Stimulated activated naive CD4-positive, alpha-beta T cell treated with Interleukin-2 at 50 U/mL for 16 hours (primary cell): ENCODE data around the gene STUB1.
A peak's percentile ranks its signal among the peaks of the same experiment; 100 is the strongest.

Source experiments
- DNase-seq: peaks from one replicate; lab custom pipeline; 2025; lab: John Stamatoyannopoulos, UW

STUB1 gene

DNA sequence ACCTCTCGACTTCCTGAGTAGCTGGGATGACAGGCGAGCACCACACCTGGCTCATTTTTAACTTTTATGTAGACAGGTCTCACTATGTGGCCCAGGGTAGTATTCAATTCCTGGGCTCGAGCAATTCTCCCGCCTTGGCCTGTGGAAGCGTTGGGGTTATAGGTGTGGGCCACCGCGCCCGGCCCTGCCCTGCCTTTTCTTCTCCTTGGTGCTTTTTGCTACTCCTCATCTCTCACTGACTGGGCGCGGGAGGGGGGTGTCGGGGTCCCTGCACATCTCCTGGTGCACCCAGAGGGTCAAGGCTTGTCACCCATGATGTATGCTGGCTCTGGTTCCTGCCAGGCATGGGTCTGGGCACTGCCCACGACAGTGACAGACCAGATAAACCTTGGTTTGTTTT lies 35.7 kb upstream of the STUB1 start:
- DNase-seq = no peak

DNA sequence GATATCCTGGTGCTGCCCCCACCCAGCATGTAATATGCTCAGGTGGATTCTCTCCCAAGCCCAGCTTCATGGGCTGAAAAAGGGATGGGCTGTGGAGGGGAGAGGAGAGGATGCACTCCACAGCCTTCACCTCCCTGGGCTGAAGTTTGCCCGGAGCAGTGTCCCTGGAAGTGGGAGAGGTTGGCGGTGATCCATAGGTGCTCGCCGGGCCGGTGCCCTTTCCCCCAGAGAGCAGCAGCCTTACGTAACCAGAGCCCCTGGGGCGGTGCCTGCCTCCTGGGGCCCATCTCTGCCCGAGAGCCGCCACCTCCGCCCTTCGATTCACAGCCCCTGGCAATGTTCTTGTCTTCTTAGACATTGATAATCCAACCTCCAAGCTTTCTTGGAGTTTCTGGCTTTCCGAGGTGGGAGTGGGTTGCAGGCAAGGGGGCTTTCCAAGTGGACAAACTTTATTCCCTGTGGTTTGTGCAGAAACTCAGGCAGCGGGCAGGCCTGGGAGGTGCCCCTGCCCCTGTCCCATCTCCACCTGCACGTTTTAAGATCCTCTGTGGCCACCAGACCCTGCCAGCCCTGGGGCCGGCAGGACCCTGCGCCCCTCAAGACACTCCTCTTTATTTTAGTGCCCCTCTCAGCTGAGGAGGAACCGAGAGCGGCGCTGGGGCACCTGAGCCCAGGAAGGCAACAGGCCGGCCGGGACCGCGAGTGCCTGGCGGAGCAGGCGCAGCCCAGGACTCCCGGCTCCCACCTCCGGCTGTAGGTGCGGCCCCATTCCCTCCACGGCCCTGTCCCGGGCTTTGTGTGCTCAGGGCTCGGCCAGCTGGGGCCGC lies 34.1 kb upstream of the STUB1 start:
- DNase-seq = no peak

DNA sequence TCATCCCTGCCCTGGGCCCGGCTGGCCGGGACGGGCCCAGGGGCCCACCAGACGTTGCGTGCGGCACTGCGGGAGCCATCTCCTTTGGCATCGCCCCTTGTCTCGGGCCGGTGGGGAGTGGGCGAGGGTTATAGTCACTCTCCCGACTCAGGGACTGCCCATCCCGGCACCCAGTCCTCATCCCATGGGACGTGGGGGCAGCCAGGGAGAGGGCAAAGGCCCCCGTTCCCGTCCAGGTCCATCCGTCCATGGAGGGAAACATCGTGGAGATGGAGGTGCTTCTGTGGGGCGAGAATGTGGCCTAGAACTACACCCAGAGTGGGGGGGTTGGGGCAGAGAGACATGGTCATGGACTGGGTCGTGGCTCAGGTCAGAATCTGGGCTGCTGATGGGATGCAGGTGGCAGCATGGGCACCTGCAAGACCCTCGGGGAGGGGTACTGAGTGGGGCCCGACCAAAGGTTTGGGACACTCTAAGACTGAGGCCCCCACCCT lies 33.5 kb upstream of the STUB1 start:
- no peak for DNase-seq

DNA sequence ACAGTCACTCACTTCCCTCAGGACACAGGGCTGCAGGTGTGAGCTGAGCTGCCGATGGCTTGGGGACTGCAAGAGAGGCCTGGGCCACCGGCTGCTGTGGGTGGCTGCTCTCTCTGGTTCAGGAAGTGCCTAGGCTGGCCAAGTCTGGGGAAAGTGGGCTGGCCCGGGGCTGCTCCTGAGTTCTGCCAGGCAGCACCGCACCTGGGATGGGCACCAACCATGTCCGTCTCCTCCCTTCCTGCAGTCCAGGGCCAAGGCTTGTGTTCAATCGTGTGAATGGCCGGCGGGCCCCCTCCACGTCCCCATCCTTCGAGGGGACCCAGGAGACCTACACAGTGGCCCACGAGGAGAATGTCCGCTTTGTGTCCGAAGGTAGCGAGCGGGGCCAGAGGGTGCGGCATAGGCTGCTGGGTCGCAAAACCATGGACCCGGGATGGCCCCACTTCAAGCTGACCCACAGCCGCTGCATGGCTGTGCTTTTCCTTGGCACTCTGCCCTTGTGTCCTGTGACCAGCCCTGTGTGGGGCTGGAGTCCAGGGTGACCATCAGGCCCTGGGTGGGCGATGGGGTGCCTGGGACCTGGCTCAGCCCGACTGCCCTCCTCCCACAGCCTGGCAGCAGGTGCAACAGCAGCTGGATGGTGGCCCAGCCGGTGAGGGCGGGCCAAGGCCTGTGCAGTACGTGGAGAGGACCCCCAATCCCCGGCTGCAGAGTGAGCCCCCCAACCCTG lies 32.9 kb upstream of the STUB1 start:
- no peak for DNase-seq

DNA sequence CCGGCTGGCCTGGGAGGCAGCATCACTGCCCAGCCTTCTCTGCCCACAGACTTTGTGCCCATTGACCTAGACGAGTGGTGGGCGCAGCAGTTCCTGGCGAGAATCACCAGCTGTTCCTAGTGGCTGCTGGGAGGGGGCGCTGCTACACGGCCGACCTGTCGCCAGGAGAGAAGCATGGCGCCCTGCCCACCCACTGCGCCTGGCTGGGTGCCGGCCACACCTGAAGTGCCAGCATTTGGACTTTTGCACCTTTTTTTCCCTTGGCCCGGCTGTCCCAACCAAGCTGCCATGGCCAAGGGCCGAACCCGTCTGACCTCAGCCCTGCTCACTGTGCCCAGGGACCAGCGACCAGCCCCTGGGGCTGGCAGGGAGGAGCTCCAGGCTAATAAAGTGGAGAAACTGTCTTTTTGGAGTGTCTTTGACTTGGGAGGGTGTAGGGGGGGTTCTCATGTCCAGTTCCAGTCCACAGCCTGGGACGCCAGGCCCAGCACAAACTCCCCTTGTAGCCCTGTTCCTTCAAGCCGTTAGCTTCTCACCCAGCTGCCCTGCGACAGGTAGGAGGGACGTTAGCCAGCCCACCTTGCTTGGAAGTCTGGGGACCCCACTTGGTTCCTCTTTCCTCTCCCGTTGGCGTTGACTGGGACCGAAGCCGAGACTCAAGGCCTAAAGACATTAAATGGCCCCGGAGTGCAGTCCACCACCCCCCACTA lies 32.0 kb upstream of the STUB1 start:
- peak; percentile 46 for DNase-seq

DNA sequence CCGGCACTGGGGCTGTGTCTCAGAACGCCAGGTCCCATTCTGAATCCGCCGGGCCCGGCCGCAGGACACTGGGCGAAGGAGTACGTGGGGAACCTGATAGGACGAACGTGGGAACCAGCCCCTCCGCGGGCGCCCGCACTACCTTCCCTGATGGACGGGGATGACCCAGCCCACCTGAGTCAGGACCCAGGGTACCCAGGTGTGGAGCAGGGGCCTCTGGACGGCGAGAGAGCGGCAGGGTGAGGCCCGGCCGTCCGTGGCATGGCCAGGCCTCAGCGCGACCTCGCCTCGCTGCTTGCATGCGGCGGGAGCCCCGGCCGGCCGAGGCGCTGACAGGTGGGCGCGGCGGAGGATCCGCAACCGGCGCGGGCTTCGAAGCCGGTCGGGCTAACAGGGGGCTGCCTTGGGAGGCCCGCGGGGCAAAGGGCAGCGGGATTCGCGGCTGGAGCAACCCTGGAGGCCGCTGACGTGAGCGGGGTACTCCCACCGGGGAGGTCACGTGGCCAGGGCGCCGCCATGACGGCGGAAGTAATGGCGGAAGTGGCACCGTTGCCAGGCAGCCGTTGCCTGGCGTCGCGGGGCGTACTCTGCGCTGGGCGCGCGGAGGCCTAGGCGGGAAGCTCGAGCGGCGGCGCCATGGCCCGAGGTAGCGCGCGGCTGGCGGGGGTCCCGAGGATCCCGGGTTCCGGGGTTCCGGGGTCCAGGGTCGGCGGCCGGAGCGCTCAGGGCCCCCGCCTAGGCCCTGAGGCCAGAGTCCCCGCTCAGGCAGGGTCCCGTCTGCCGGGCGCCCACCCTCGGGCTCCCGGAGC lies 31.2 kb upstream of the STUB1 start, which contains the start of gene WDR90:
Gene WDR90, plus strand, starts transcription at position 585 of the 809 bp plus-strand sequence. Its CDS starts 52 bp downstream, at position 637.
- DNase-seq = peak; percentile 91

DNA sequence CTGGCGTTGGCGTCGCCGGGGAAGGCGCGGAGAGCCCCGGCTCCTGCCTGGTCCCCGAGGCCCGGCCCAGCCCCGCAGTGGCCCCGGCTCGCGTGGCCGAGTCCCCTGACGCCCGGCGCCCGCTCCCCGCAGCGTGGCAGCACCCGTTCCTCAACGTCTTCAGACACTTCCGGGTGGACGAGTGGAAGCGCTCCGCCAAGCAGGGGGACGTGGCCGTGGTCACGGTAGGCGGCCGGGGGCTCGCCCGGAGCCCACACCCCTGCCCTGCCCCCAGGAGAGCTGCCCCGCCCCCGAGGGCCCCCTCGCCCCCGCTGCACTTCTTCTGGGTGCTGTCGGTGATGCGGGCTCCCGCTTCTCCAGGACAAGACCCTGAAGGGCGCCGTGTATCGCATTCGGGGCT lies 30.6 kb upstream of the STUB1 start:
- DNase-seq = no peak

DNA sequence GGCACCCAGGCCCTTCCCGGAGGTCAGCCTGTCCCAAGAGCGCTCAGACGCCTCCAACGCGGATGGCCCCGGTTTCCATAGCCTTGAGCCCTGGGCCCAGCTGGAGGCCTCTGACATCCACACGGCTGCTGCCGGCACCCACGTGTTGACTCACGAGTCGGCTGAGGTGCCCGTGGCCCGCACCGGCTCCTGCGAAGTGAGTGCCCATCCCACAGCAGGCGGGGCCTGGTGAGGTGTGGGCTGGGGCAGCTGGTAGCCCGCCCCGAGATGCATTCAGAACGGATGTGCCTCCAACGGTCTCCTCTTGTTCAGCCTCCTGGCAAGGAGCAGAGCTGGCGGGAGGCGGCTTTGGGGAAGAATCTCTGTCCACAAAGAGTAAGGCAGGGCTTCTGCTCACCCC lies 28.4 kb upstream of the STUB1 start:
- no peak for DNase-seq

DNA sequence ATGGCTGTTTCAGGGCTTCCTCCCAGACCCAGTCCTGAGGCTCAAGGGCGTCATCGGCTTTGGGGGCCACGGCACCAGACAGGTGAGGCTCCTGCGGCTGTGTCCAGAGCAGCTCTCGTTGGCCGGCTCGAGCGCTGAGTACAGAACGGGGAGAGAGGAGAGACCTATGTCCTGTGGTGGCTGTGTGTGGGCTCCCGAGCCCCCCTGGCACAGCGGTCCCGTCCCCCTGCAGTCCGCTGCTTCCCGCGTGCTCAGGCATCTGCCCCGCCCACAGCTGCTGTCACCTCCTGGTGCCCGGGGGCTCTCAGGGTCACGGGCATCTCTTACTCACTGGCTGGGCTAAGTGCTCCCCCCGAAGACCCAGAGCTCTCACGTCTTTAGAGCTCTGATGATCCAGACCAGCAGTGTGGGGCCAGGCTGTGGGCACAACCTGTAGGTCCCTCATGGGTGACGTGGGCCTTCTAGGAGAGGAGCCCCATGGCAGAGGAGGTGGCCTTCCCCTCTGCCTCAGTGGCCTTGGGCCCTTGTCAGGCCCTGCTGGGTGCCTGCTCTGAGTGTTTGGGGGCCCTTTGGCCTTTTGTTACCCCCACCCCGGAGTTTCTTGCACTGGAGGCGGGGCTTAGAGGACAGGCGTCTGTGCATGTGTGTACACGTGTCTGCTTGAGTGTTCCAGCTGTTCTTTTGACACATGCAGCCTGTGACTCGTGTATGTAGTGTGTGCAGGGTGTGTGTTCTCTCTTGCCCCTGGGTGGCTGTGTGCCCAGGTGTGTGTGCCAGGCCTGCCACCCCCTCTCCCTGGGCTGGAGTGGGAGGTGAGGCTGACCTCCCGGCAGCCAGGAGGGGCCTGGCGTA lies 27.5 kb upstream of the STUB1 start:
- DNase-seq = no peak

DNA sequence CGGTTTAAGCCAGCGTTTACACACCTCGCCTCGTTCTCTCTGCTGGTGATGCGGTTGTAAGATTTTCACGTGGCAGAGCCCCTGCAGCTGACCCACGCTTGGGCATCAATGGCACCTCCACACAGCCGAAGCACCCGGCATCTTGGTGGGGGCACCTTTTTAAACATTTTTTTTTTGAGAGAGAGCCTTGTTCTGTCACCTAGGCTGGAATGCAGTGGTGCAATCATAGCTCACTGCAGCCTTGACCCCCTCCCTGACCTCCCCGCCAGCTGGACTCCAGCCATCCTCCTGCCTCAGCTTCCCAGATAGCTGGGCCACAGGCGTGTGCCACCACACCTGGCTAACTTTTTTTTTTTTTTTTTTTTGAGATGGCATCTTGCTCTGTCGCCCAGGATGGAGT lies 26.2 kb upstream of the STUB1 start:
- no peak for DNase-seq

DNA sequence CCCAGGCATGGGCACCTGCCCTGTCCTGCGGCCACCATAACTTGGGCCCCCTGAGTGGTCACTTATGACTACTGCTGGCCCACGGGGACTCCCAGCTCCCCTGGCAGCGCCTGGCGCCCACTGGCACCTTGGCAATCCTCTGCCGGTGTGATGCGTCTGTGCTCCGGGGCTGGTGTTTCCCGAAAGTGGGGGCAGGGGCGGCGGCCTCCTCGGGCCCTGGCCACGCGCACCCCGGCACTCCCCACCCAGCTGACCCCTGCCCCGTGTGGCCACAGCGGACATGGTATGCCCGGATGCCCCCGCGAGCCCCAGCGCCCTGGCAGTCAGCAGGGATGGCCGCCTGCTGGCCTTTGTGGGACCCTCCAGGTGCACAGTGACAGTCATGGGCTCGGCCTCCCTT lies 22.7 kb upstream of the STUB1 start:
- DNase-seq = no peak

DNA sequence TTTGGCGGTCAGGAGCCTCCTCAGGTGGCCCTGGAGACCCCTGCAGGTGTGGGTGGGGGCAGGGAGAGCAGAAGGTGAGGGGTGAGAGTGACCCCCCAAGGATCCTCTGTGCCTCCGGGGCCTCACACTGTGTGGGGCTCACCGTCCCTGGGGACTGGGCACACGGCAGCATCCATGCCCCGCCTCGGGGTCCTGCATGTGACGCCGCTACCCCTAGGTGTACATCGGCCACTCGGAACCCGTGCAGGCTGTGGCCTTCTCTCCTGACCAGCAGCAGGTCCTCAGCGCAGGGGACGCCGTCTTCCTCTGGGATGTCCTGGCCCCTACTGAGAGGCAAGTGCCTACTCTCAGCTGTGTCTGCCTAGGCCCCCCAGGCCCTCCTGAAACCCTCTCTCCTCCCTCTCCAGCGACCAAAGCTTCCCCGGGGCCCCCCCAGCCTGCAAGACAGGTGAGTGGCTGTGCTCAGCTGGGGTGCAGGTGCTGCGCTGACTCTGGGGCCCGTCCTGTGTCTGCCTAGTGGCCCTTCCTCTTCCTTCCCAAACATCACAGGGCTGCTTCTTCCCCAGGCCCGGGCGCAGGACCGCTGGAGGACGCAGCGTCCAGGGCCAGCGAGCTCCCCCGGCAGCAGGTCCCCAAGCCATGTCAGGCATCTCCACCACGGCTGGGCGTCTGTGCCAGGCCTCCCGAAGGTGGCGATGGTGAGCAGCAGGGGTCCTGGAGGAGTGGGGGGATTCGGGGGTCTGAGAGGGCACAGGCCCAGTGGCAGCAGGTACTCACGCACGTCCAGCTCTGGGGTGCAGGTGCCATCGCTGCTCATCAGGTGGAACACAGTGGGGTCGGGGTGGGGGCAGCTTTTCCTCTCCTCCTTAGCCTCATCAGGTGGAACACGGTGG lies 21.3 kb upstream of the STUB1 start:
- DNase-seq = no peak

DNA sequence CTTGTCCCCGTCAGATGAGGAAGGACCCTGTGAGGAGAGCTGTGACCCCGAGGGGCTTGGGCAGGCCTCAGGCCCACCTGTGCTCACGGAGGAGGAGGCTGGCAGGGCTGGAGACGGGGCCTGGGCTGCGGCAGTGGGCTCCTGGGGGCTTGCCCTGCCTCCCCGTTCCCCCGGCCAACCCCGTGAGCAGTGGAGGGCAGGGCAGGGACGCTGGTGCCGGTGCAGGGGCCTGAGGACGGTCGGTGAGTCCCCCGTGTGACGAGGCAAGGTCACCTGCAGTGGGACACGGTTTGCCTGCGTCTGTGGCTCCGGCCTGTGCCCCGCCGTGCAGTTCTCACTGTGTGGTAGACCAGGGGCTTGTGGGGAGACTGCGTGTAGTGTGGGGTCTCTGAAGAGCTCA lies 20.6 kb upstream of the STUB1 start:
- no peak for DNase-seq

DNA sequence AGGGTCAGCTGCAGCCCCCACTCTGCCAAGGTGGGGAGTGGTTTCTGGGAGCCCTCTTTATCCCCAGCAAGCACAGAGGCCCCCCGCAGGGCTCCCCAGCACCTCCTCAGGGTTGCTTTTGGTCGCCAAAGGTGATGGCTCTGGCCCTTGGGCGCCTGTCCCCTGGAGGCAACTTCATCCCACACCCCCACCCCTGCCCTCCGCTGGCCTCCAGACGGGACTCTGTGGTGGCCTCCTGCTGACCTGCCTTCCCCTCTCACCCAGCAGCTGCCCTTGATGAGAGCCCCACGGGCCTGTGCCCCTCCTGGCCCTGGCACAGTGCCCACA lies 20.1 kb upstream of the STUB1 start:
- DNase-seq = no peak

DNA sequence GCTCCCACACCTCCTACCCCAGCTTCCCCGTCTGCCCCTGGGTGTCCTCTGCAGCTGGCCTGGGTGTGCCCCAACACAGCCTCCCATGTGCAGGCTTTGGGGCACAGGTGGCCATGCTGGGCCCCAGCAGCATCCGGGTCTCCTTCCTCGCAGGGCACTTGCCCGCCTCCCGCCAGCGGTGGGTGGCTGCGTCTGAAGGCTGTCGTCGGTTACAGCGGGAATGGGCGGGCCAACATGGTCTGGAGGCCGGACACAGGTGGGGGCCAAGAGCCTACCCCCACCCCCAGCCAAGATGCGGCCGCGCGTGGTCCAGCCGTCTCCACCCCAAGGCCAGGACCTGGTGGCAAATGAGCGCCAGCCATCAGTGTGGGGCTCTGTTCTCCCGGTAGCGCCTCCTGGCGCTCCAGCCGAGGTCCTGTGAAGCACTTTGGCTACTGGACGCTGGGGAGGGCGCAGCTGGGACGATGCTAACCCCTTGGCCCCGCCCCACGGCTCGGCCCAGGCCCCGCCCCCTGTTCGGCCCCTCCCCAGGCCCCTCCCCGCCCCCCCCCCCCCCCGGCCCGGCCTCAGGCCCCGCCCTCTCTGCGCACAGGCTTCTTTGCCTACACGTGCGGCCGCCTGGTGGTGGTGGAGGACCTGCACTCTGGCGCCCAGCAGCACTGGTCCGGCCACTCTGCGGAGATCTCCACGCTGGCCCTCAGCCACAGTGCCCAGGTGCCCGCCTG lies 19.6 kb upstream of the STUB1 start:
- peak; percentile 69 for DNase-seq

DNA sequence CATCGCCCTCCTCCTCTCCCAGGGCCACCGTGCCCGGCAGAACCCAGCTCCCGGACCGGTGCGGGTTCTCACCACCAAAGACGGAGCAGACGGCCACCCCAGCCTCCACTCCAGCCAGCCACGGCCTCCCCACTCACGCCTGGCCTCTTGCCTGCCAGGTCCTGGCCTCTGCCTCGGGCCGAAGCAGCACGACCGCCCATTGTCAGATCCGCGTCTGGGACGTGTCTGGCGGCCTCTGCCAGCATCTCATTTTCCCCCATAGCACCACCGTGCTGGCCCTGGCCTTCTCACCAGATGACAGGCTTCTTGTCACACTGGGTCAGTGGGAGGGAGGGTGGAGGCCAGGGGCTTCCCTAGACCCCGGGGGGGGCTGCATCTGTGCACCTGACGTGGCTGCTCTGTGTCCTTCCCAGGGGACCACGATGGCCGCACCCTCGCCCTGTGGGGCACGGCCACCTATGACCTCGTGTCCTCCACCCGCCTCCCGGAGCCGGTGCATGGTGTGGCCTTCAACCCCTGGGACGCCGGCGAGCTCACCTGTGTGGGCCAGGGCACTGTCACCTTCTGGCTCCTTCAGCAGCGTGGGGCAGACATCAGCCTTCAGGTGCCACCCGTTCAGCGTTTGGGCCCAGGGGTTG lies 18.9 kb upstream of the STUB1 start:
- no peak for DNase-seq

DNA sequence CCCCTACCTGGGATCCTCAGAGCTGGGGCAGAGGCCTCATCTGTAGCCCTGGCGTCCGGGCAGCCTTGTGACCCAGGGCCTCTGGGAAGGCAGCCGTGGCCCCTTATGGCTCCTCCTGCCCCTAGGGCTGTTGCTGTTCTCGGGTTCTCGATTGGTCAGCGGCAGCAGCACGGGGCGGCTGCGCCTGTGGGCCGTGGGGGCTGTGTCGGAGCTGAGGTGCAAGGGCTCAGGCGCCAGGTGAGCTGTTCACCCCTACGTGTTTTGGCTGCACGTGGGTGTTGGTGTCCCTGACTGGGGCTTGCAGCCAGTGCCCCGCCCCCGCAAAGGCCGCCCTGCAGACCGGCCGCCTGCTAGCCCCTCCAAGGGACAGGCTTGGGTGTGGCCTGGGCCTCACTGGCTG lies 18.1 kb upstream of the STUB1 start:
- no peak for DNase-seq

DNA sequence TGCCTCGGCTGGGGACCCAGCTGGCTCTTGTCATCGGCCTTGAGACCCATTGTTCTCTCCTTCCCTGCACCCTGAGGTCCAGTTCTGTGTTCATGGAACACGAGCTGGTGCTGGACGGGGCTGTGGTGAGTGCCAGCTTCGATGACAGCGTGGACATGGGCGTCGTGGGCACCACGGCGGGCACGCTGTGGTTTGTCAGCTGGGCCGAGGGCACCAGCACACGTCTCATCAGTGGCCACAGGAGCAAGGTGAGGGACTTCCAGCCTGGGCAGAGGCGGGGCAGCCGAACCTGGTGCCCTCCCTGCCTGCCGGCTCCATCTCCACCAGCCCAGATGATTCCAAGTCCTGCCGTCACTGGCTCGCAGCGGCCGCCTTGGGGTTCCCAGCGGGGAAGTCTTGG lies 17.6 kb upstream of the STUB1 start:
- no peak for DNase-seq

DNA sequence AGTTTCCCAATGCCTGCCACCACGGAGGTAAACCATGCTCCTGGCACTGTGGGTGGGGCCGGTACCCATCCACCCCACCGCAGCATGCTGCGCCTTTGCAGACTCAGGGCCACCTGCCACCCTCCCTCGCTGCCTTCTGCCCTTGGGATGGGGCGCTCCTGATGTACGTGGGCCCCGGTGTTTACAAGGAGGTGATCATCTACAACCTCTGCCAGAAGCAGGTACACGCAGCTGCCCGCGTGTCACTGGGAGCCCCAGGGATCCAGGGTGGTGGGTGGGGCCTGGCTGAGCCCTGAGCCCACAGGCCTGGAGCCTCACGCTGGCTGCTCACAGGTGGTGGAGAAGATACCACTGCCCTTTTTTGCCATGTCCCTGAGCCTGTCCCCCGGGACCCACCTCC lies 13.6 kb upstream of the STUB1 start:
- DNase-seq = no peak
